ENCODE results near the gene GSN.

GSN gene

DNA sequence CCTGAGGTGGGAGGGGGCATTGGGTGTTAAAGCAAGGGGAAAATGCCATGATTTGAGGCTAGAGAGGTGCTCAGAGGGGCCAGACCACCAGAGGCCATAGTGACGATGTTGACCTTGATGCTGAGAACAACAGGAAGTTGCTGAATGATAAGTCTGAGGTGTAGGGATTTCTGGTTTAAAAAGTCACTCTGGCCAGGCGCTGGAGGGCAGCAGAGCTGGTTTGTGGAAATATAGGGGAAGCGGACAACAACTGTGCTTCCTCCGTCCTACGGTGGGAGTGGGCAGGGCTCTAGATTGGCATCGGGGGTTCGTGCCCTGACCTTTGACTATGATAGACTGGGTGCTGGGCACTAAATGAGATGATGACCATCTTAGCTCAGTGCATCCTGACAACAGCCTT lies 57.4 kb downstream of the GSN start:
- DNase-seq: no peak

- no peak for DNase-seq
These were observed 58.3 kb downstream of the GSN start for GRCh38 chr9:121326130-121326838.

- no peak for DNase-seq
These were observed 59.1 kb downstream of the GSN start for GRCh38 chr9:121326901-121327613.

DNA sequence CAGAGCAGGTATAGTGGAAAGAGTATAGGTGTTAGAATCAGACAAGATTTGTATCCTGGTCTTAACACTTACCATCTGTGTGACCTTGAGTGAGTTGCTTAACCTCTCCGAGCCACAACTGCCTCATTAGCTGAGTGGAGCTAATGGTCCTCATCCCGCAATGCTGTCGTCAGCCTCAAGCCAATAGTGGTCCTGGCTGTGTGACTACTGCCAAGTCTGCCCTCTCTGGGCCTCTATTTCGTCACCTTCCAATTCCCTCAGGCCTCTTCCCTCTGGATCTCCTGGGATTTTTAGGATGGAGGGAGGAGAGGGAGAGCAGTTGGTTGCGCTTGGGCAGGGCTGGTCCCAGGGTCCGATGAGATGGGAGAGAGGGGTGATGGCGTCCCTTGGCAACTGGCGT lies 60.5 kb downstream of the GSN start:
- no peak for DNase-seq

DNA sequence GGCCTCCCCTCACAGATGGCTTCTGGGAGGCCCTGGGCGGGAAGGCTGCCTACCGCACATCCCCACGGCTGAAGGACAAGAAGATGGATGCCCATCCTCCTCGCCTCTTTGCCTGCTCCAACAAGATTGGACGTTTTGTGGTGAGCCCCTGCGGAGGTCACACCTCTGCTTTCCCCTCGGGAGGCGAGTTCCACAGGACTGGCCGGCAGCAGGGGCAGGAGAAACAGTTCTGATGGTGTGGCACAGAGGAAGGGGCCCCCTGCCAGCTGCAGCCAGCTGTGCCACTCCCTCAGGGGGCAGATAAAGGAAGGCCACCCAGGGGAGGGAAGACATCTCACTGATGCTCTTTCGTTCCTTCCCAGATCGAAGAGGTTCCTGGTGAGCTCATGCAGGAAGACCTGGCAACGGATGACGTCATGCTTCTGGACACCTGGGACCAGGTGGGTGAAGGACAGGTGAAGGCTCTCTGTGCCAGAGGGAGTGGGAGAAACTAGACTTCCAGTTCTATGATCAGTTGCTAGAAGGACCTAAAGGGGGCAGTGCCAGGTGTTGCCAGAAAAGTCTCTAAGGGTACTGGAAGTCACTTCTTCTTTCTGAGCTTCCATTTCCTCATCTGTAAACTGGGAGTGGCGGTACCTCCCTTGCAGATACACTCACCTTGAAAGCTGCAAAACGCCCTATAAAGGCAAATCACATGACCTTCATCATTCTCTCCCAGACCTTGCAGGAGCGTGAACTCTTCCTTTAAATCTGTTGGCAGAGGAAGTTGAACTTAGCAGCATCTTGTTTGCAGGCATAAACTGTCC lies 61.1 kb downstream of the GSN start:
- no peak for DNase-seq

- no peak for DNase-seq
These were observed 63.6 kb downstream of the GSN start for GRCh38 chr9:121331549-121331948.

GRCh38 chr9:121331992-121332685 lies 64.2 kb downstream of the GSN start:
- DNase-seq: no peak

- no peak for DNase-seq
These were observed 66.2 kb downstream of the GSN start for GRCh38 chr9:121333950-121334773.

GRCh38 chr9:121336665-121337064 lies 68.7 kb downstream of the GSN start:
- no peak for DNase-seq

GRCh38 chr9:121339437-121339836 lies 71.5 kb downstream of the GSN start:
- no peak for DNase-seq

GRCh38 chr9:121340676-121341392 lies 72.9 kb downstream of the GSN start:
- DNase-seq: no peak

GRCh38 chr9:121344184-121344583 lies 76.2 kb downstream of the GSN start:
- DNase-seq: no peak

DNA sequence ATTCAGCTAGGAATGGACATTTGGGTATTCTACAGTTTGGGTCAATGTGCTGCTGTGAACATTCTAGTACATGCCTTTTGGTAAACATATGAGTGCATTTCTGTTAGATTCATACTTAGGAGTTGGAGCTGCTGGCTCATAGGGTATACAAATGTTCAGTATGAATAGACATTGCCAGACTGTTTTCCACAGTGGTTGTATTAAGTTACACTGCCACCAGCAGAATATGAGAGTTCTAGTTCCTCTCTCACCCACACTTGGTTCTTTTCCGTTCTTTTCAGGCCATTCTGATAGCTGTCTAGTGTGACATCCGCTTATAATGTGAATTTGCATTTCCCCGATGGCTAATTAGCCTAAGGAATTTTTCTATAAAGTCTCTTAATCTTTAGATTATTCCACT lies 77.1 kb downstream of the GSN start:
- DNase-seq: no peak

- no peak for DNase-seq
These were observed 80.3 kb downstream of the GSN start for GRCh38 chr9:121348221-121348620.

- no peak for DNase-seq
These were observed 81.0 kb downstream of the GSN start for GRCh38 chr9:121349009-121349408.

DNA sequence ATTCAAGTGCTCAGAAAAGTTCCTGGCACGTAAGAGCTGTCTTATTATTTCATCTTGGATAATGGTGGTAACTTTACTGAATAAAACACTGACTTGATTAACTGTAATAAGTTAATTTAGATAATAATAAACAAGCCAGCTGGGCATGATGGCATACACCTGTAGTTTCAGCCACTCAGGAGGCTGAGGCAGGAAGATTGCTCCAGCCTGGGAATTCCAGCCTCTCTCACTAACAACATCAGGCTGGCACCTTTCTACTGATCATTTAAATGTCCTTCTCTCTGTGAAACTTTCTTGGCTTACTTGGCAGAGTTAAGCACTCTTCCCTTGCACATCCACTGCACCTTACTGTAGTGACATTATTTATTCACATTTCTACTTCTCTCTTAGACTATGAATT lies 82.1 kb downstream of the GSN start:
- DNase-seq: no peak

DNA sequence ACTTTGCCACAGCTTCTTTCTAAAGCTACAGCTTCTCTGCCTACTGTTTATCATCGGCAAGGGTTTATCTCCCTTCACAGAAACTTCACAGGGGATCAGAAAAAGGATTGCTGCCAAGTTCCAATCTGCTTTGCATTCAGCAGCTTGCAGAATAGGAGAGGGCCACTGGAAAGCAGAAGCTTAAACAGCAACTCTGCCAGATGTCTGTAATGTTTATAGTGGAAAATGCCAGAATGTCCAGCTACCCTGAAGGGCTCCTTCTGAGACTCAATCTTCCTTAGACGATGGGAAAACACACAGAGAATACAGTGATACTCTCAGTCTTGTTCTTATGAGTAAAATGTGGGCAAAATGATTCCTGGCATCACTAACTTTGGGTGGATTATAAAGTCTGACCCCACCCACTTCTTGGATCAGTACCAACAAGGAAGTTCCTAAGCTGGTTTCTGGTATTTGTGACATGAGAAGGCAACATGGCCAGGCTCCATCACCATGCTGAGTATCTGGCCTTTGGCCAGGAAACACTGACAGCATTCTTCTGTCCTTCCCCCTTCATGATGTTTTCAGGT lies 83.1 kb downstream of the GSN start:
- no peak for DNase-seq

DNA sequence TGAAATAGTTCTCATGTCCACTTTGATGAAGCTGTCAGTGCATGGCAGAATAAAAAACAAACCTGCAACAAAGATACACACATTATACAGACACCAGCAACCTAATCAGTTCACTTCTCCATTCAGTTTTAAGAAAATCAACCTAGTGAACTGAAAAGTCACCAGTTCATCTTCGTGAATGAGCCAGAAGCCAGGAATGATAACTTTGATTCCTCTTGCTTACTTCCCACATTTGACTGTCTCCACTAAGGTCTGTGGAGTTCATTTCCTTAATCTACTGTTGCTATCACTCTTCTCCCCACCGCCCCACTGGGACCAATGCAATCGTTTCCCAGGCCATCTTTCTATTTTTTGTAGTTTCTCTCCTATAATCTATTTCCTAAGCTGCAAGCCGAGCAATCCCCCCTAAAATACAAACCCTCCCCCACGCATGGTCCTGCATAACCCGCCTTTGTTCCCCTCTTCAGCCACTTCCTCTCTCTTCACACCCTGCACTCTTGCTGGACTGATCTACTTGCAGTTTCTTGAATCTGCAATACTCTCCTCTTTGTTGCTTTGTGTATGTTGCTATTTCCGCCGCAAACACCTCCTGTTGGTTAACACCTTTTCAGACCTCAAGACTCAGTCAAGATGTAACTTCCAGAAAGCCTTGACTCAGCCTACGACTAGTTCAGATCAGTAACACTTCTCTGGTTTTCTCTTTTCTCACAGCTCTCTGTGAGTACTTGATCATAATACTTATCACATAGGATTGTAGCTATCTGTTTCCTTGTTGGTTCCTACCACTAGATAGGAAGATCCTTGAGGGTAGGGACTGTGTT lies 85.5 kb downstream of the GSN start:
- peak; percentile 83 for DNase-seq

DNA sequence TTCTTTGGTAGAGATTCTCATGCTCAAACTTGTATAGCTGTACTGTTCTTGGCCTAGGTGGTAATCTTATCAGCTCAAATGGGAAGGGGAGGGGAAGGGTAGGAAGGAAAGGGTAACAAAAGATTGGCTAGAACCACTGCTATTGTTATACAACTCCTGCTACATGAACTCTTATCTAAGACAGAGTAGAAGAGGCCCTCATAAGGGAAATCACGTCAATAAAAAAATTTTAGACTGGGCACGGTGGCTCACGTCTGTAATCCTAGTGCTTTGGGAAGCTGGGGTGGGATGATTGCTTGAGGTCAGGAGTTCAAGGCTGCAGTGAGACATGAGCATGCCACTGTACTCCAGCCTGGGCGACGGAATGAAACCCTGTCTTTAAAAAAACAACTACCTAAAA lies 86.2 kb downstream of the GSN start:
- DNase-seq: no peak

DNA sequence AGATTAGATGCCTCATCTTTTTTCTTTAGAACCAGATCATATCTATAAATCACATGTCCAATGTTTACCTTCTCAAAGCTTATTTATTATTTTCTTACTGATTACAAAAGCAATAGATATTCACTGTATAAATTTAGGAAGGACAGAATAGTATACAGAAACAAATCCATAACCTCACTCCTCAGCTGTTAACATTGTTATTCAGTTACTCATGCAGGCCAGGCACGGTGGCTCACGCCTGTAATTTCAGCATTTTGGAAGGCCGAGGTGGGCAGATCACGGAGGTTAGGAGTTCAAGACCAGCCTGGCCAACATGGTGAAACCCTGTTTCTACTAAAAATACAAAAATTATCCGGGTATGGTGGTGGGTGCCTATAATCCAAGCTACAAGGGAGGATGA lies 86.8 kb downstream of the GSN start:
- DNase-seq: no peak
